DND-41 (cell line): ENCODE results near the gene PLD6.
"Not testable (repeated sequence)": the region's sequence is repeated elsewhere in the genome, so short reads cannot be mapped to it uniquely, and the experiment has no call there.

Experiments used
- ATAC-seq: fragments of 200-7000 bp; cut with Tn5 transposase; 3 replicates; pipeline ENCODE4 v1.9.1; 2021; ENCODE audit warnings: low read depth; ENCODE audit not compliant: insufficient read depth
- DNase-seq: peaks from one replicate; pipeline ENCODE4 v3.0.0-alpha.2; 2020
- H2AFZ ChIP-seq: 2 replicates; pipeline ENCODE4 v1.6.0; 2012; ENCODE audit warnings: low read depth, low read length
- H3K27ac ChIP-seq: 2 replicates; pipeline ENCODE4 v1.5.1; 2012; ENCODE audit warnings: low read length, inconsistent platforms
- H3K27me3 ChIP-seq: fragments of 200-600 bp; sonication (generic); 2 replicates; pipeline ENCODE4 v1.6.0; 2012; ENCODE audit warnings: low read length, mild to moderate bottlenecking, inconsistent platforms; ENCODE audit not compliant: insufficient read depth, poor library complexity
- H3K36me3 ChIP-seq: 2 replicates; pipeline ENCODE4 v1.5.1; 2012; ENCODE audit warnings: low read length, inconsistent platforms; ENCODE audit not compliant: insufficient read depth
- H3K4me1 ChIP-seq: 2 replicates; pipeline ENCODE4 v1.5.1; 2012; ENCODE audit warnings: mild to moderate bottlenecking, low read length; ENCODE audit not compliant: insufficient read depth
- H3K4me2 ChIP-seq: 2 replicates; pipeline ENCODE4 v1.6.0; 2012; ENCODE audit warnings: mild to moderate bottlenecking, moderate library complexity, low read length, inconsistent platforms; ENCODE audit not compliant: insufficient read depth
- H3K4me3 ChIP-seq, 2 experiments: fragments of 200-600 bp in 1 of 2; shearing (Covaris generic) in 1 of 2; 2 replicates each; pipeline ENCODE4 v1.5.1; 2012 to 2016; ENCODE audit warnings: inconsistent platforms in 2 of 2, low read length in 2 of 2, mild to moderate bottlenecking in 2 of 2, low read depth in 1 of 2, moderate library complexity in 1 of 2
- H3K79me2 ChIP-seq: 2 replicates; pipeline ENCODE4 v1.6.0; 2012; ENCODE audit warnings: low read length, inconsistent platforms; ENCODE audit not compliant: insufficient read depth
- H3K9ac ChIP-seq: 2 replicates; pipeline ENCODE4 v1.6.0; 2012; ENCODE audit warnings: low read depth, mild to moderate bottlenecking, inconsistent platforms, low read length, moderate library complexity
- H3K9me3 ChIP-seq: 2 replicates; pipeline ENCODE4 v1.5.1; 2012; ENCODE audit warnings: low read length, moderate library complexity, mild to moderate bottlenecking, inconsistent platforms; ENCODE audit not compliant: insufficient read depth, severe bottlenecking
- H4K20me1 ChIP-seq: 2 replicates; pipeline ENCODE4 v1.6.0; 2012; ENCODE audit warnings: low read length; ENCODE audit not compliant: insufficient read depth
- CTCF ChIP-seq: IDR thresholded peaks from 2 replicates; pipeline ENCODE4 v1.5.1; 2012; ENCODE audit warnings: borderline replicate concordance, low read length, moderate library complexity, mild to moderate bottlenecking; ENCODE audit not compliant: poor library complexity, severe bottlenecking; ENCODE audit errors: extremely low read depth
- EZH2 ChIP-seq: IDR thresholded peaks from 3 replicates; pipeline ENCODE4 v1.6.1; 2012; ENCODE audit warnings: borderline replicate concordance, low read depth, mild to moderate bottlenecking, moderate library complexity, low read length, inconsistent platforms; ENCODE audit not compliant: severe bottlenecking

Gene PLD6

GRCh38 chr17:17206124-17206912 lies at the start of gene PLD6:
TSS of gene PLD6 (minus strand) at chr17:17206333. CDS start at chr17:17206286, 47 bp downstream.
- ATAC-seq (peak; percentile 78), DNase-seq (peak; percentile 90)
- H3K79me2 ChIP-seq, result peaks cover 8% of the 10 kb centered on the region; the same call in 1 of the 2 replicates
- TF ChIP-seq CTCF, result no peak
- TF ChIP-seq EZH2, result no peak
- no peaks in the 10 kb centered on the region for H3K9me3 ChIP-seq
- peak within 1 kb of the TSS; percentile 70 for H3K9ac ChIP-seq
- peaks cover 8% of the 10 kb centered on the region for H3K36me3 ChIP-seq
- no peaks in the 10 kb centered on the region for H3K27me3 ChIP-seq
- H3K4me1 ChIP-seq, result peaks cover 32% of the 10 kb centered on the region
- peak within 1 kb of the TSS; percentile 37 to 62; a peak in 3 of 4 replicates for H3K4me3 ChIP-seq
- H2AFZ ChIP-seq, result peak within 1 kb of the TSS; percentile 68
- peaks cover 26% of the 10 kb centered on the region; the same call in 1 of the 2 replicates for H4K20me1 ChIP-seq
- H3K4me2 ChIP-seq, result peak within 1 kb of the TSS; percentile 91
- peak within 1 kb of the TSS; percentile 59 for H3K27ac ChIP-seq

- H3K4me1 ChIP-seq, ATAC-seq: not testable (repeated sequence)
- peaks cover 91% of the 10 kb centered on the region for H3K36me3 ChIP-seq
Measured at GRCh38 chr17:17255689-17256088, 49.6 kb upstream of the PLD6 start.

GRCh38 chr17:17254036-17254435 lies 47.9 kb upstream of the PLD6 start:
- TF ChIP-seq CTCF, result no peak
- no peak for TF ChIP-seq EZH2
- H3K36me3 ChIP-seq, result peaks cover 91% of the 10 kb centered on the region

More at GRCh38 chr17:17255689-17256088, 49.6 kb upstream of the PLD6 start:
- not testable (repeated sequence) for H2AFZ ChIP-seq, H3K4me3 ChIP-seq, DNase-seq, H3K4me2 ChIP-seq, H3K9me3 ChIP-seq, H3K27ac ChIP-seq, H3K79me2 ChIP-seq, H3K27me3 ChIP-seq, H3K9ac ChIP-seq, H4K20me1 ChIP-seq

GRCh38 chr17:17253406-17253805 lies 47.3 kb upstream of the PLD6 start:
- H3K4me3 ChIP-seq, result no peak overlapping the region
- no peak overlapping the region for H3K4me2 ChIP-seq
- H3K9me3 ChIP-seq, result no peaks in the 10 kb centered on the region
- no peaks in the 10 kb centered on the region for H4K20me1 ChIP-seq
- ATAC-seq (no peak), DNase-seq (no peak)
- H3K79me2 ChIP-seq, result no peaks in the 10 kb centered on the region; the same call in 1 of the 2 replicates
- H3K36me3 ChIP-seq, result peaks cover 91% of the 10 kb centered on the region
- H3K27ac ChIP-seq, result no peak overlapping the region
- H3K9ac ChIP-seq, result no peak overlapping the region
- H3K27me3 ChIP-seq, result no peaks in the 10 kb centered on the region
- TF ChIP-seq EZH2 (no peak), CTCF (no peak)
- no peak overlapping the region for H2AFZ ChIP-seq
- no peaks in the 10 kb centered on the region for H3K4me1 ChIP-seq

More at GRCh38 chr17:17254036-17254435, 47.9 kb upstream of the PLD6 start:
- Histone ChIP-seq H3K27ac (no peak overlapping the region), H3K79me2 (peaks cover 2% of the 10 kb centered on the region; the same call in 1 of the 2 replicates), H2AFZ (no peak overlapping the region), H3K9ac (no peak overlapping the region; the same call in 1 of the 2 replicates), H3K4me2 (no peak overlapping the region), H3K4me1 (no peaks in the 10 kb centered on the region), H3K4me3 (no peak overlapping the region), H3K9me3 (no peaks in the 10 kb centered on the region), H4K20me1 (no peaks in the 10 kb centered on the region), H3K27me3 (no peaks in the 10 kb centered on the region)
- ATAC-seq (no peak), DNase-seq (no peak)
